ENCODE data around the gene LGALS9C.
"Not testable (repeated sequence)": the region's sequence is repeated elsewhere in the genome, so short reads cannot be mapped to it uniquely, and the experiment has no call there.

Gene LGALS9C

GRCh38 chr17:18499756-18500155, 23.2 kb downstream of the LGALS9C start:
- H3K36me3 Mint-ChIP-seq; H3K27ac Mint-ChIP-seq; H3K4me3 Mint-ChIP-seq; H3K4me1 Mint-ChIP-seq (ENCODE audit: low read depth); H3K9me3 Mint-ChIP-seq (ENCODE audit: low read depth); H3K27me3 Mint-ChIP-seq: not testable (repeated sequence)

GRCh38 chr17:18500281-18500680, 23.7 kb downstream of the LGALS9C start:
- not testable (repeated sequence) for H3K9me3 Mint-ChIP-seq (ENCODE audit: low read depth); H3K4me3 Mint-ChIP-seq; H3K27me3 Mint-ChIP-seq; H3K4me1 Mint-ChIP-seq (ENCODE audit: low read depth); H3K27ac Mint-ChIP-seq; H3K36me3 Mint-ChIP-seq

- not testable (repeated sequence) for H3K4me3 Mint-ChIP-seq; H3K4me1 Mint-ChIP-seq (ENCODE audit: low read depth)
Measured at GRCh38 chr17:18500816-18501215, 24.2 kb downstream of the LGALS9C start.

GRCh38 chr17:18503221-18503620, 26.6 kb downstream of the LGALS9C start:
- not testable (repeated sequence) for H3K27ac Mint-ChIP-seq; H3K36me3 Mint-ChIP-seq; H3K4me1 Mint-ChIP-seq (ENCODE audit: low read depth); H3K9me3 Mint-ChIP-seq (ENCODE audit: low read depth); H3K27me3 Mint-ChIP-seq; H3K4me3 Mint-ChIP-seq

More at GRCh38 chr17:18500816-18501215, 24.2 kb downstream of the LGALS9C start:
- H3K36me3 Mint-ChIP-seq; H3K27me3 Mint-ChIP-seq; H3K9me3 Mint-ChIP-seq (ENCODE audit: low read depth); H3K27ac Mint-ChIP-seq: not testable (repeated sequence)

GRCh38 chr17:18507729-18508128, 31.1 kb downstream of the LGALS9C start:
- not testable (repeated sequence) for H3K9me3 Mint-ChIP-seq (ENCODE audit: low read depth); H3K4me3 Mint-ChIP-seq; H3K36me3 Mint-ChIP-seq; H3K4me1 Mint-ChIP-seq (ENCODE audit: low read depth); H3K27ac Mint-ChIP-seq; H3K27me3 Mint-ChIP-seq

- not testable (repeated sequence) for H3K9me3 Mint-ChIP-seq (ENCODE audit: low read depth); H3K27ac Mint-ChIP-seq; H3K27me3 Mint-ChIP-seq; H3K4me3 Mint-ChIP-seq; H3K36me3 Mint-ChIP-seq; H3K4me1 Mint-ChIP-seq (ENCODE audit: low read depth)
Measured at GRCh38 chr17:18508667-18509066, 32.1 kb downstream of the LGALS9C start.

- not testable (repeated sequence) for H3K27me3 Mint-ChIP-seq; H3K4me3 Mint-ChIP-seq; H3K4me1 Mint-ChIP-seq (ENCODE audit: low read depth); H3K27ac Mint-ChIP-seq; H3K9me3 Mint-ChIP-seq (ENCODE audit: low read depth); H3K36me3 Mint-ChIP-seq
Measured at GRCh38 chr17:18521100-18521499, 44.5 kb downstream of the LGALS9C start.

- H3K4me3 Mint-ChIP-seq; H3K27ac Mint-ChIP-seq; H3K9me3 Mint-ChIP-seq (ENCODE audit: low read depth); H3K27me3 Mint-ChIP-seq; H3K4me1 Mint-ChIP-seq (ENCODE audit: low read depth); H3K36me3 Mint-ChIP-seq: not testable (repeated sequence)
Measured at GRCh38 chr17:18525015-18525414, 48.4 kb downstream of the LGALS9C start.

GRCh38 chr17:18526168-18526800, 49.7 kb downstream of the LGALS9C start:
- not testable (repeated sequence) for H3K4me1 Mint-ChIP-seq (ENCODE audit: low read depth); H3K4me3 Mint-ChIP-seq; H3K36me3 Mint-ChIP-seq; H3K27ac Mint-ChIP-seq; H3K9me3 Mint-ChIP-seq (ENCODE audit: low read depth); H3K27me3 Mint-ChIP-seq

GRCh38 chr17:18527354-18527753, 50.8 kb downstream of the LGALS9C start:
- H3K36me3 Mint-ChIP-seq; H3K4me3 Mint-ChIP-seq; H3K4me1 Mint-ChIP-seq (ENCODE audit: low read depth); H3K9me3 Mint-ChIP-seq (ENCODE audit: low read depth); H3K27me3 Mint-ChIP-seq; H3K27ac Mint-ChIP-seq: not testable (repeated sequence)

- not testable (repeated sequence) for H3K9me3 Mint-ChIP-seq (ENCODE audit: low read depth); H3K36me3 Mint-ChIP-seq; H3K4me3 Mint-ChIP-seq; H3K27ac Mint-ChIP-seq; H3K27me3 Mint-ChIP-seq; H3K4me1 Mint-ChIP-seq (ENCODE audit: low read depth)
Measured at GRCh38 chr17:18528435-18528834, 51.8 kb downstream of the LGALS9C start.

- H3K27me3 Mint-ChIP-seq; H3K27ac Mint-ChIP-seq; H3K36me3 Mint-ChIP-seq; H3K4me3 Mint-ChIP-seq; H3K9me3 Mint-ChIP-seq (ENCODE audit: low read depth); H3K4me1 Mint-ChIP-seq (ENCODE audit: low read depth): not testable (repeated sequence)
Measured at GRCh38 chr17:18528899-18529500, 52.4 kb downstream of the LGALS9C start.

- not testable (repeated sequence) for H3K4me3 Mint-ChIP-seq; H3K27me3 Mint-ChIP-seq; H3K9me3 Mint-ChIP-seq (ENCODE audit: low read depth); H3K36me3 Mint-ChIP-seq; H3K27ac Mint-ChIP-seq; H3K4me1 Mint-ChIP-seq (ENCODE audit: low read depth)
Measured at GRCh38 chr17:18530405-18530804, 53.8 kb downstream of the LGALS9C start.

- H3K9me3 Mint-ChIP-seq (ENCODE audit: low read depth); H3K4me3 Mint-ChIP-seq: not testable (repeated sequence)
Measured at GRCh38 chr17:18542234-18542633, 65.6 kb downstream of the LGALS9C start.

GRCh38 chr17:18542907-18543306, 66.3 kb downstream of the LGALS9C start:
- H3K9me3 Mint-ChIP-seq (ENCODE audit: low read depth); H3K27me3 Mint-ChIP-seq; H3K4me1 Mint-ChIP-seq (ENCODE audit: low read depth); H3K27ac Mint-ChIP-seq; H3K4me3 Mint-ChIP-seq; H3K36me3 Mint-ChIP-seq: not testable (repeated sequence)

More at GRCh38 chr17:18542234-18542633, 65.6 kb downstream of the LGALS9C start:
- H3K36me3 Mint-ChIP-seq; H3K27ac Mint-ChIP-seq; H3K27me3 Mint-ChIP-seq; H3K4me1 Mint-ChIP-seq (ENCODE audit: low read depth): not testable (repeated sequence)

Data from activated naive CD8-positive, alpha-beta T cell (primary cell).